Activated CD4-positive, alpha-beta memory T cell treated with anti-CD3 and anti-CD28 coated beads, Interleukin-2, amount 10 ng/mL, durations not matched to agents 7 days and 5 days (primary cell): Measurements from ENCODE around the gene OR6K3. TPM values are rescaled to one million over a fixed set of nuclear protein-coding genes. Genes with fewer than 3 reads are reported as not detected.

Experiments used
- CTCF ChIA-PET: fragments of 350-600 bp; sonication (Branson Sonifier 250); formaldehyde crosslinking; loops from one replicate; lab custom pipeline; 2021; ENCODE audit warnings: antibody characterized with exemption, inconsistent platforms; lab: Charles Lee
- POLR2A ChIA-PET: fragments of 350-600 bp; sonication (Branson Sonifier 250); formaldehyde crosslinking; loops from one replicate; lab custom pipeline; 2021; ENCODE audit warnings: antibody characterized with exemption; lab: Charles Lee
- DNase-seq: peaks from one replicate; pipeline ENCODE4 v3.0.0-alpha.2; 2020
- H3K27ac Mint-ChIP-seq: one replicate; pipeline ENCODE4 v1.8.0; 2021; ENCODE audit warnings: mild to moderate bottlenecking, mixed read lengths
- H3K27me3 Mint-ChIP-seq: one replicate; pipeline ENCODE4 v1.8.0; 2021; ENCODE audit warnings: mixed read lengths
- H3K36me3 Mint-ChIP-seq: one replicate; pipeline ENCODE4 v1.8.0; 2021; ENCODE audit warnings: low read depth, mixed read lengths
- H3K4me1 Mint-ChIP-seq: one replicate; pipeline ENCODE4 v1.8.0; 2021; ENCODE audit warnings: mixed read lengths
- H3K4me3 Mint-ChIP-seq: one replicate; pipeline ENCODE4 v1.8.0; 2021; ENCODE audit warnings: mild to moderate bottlenecking, mixed read lengths
- H3K9me3 Mint-ChIP-seq: one replicate; pipeline ENCODE4 v1.8.0; 2021; ENCODE audit warnings: mixed read lengths
- total RNA-seq, 2 experiments: library from RNA; stranded (reverse); gene quantifications; one replicate each; pipeline ENCODE4 v1.2.3, GENCODE V29; 2021

The OR6K3 gene, protein sequence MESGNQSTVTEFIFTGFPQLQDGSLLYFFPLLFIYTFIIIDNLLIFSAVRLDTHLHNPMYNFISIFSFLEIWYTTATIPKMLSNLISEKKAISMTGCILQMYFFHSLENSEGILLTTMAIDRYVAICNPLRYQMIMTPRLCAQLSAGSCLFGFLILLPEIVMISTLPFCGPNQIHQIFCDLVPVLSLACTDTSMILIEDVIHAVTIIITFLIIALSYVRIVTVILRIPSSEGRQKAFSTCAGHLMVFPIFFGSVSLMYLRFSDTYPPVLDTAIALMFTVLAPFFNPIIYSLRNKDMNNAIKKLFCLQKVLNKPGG
- not detected for total RNA-seq

DNA sequence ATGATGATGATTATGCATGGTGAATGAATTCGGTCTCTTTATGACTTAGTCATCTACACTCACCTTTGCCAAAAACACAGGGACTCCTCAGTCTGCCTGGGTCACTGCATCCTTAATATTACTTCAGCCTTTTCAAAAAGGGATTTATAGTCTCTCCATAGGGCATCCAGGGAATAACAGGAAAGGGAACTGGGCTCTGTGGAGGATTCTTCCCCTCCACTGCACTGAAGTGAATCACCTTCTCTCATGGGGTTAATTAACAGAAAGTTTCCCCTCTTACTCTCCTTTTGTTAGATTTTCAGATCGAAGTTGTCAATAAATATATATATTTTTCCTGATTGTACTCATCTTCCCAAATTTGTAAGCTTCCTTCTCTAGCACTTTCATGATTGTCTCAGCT, at the start of gene OR6K3:
Gene OR6K3, minus strand, starts transcription at position 101 of the 400 bp plus-strand sequence. CDS start 2,605 bp downstream, outside the sequence.
- H3K4me1 Mint-ChIP-seq: peaks cover 11% of the 10 kb centered on the region
- H3K4me3 Mint-ChIP-seq: no peak within 1 kb of the TSS
- ChIA-PET CTCF (no interaction called here), POLR2A (no interaction called here)
- no peak within 1 kb of the TSS for H3K27ac Mint-ChIP-seq
- no peaks in the 10 kb centered on the region for H3K36me3 Mint-ChIP-seq
- no peak for DNase-seq
- peaks cover 10% of the 10 kb centered on the region for H3K27me3 Mint-ChIP-seq
- H3K9me3 Mint-ChIP-seq: no peaks in the 10 kb centered on the region

DNA sequence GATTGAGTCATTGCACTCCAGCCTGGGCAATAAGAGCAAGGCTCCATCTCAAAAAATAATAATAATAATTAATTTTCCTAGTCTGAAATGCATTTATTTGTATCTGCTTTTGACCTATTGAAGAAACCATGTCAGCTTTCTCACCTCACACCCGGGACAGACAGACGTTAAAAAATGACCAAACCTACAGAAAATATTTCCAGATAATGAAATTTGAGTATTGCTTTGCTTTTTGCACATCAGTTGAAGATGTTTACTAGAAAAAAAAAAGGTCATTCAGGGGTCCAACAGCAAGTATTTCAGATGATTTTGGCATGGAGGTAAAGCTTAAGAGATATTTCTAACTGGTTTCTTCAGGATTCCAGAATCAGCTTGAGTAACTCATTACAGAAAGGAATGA, 33.9 kb upstream of the OR6K3 start, which contains the start of gene OR6K6:
Gene OR6K6, plus strand, starts transcription at position 301 of the 400 bp plus-strand sequence. CDS start 168 bp downstream, outside the sequence.
- ChIA-PET POLR2A (no interaction called here), CTCF (no interaction called here)
- Mint-ChIP-seq H3K27me3 (peaks cover 4% of the 10 kb centered on the region), H3K4me3 (no peak within 1 kb of the TSS), H3K27ac (no peak within 1 kb of the TSS), H3K9me3 (no peaks in the 10 kb centered on the region), H3K36me3 (no peaks in the 10 kb centered on the region), H3K4me1 (no peaks in the 10 kb centered on the region)
- no peak for DNase-seq

DNA sequence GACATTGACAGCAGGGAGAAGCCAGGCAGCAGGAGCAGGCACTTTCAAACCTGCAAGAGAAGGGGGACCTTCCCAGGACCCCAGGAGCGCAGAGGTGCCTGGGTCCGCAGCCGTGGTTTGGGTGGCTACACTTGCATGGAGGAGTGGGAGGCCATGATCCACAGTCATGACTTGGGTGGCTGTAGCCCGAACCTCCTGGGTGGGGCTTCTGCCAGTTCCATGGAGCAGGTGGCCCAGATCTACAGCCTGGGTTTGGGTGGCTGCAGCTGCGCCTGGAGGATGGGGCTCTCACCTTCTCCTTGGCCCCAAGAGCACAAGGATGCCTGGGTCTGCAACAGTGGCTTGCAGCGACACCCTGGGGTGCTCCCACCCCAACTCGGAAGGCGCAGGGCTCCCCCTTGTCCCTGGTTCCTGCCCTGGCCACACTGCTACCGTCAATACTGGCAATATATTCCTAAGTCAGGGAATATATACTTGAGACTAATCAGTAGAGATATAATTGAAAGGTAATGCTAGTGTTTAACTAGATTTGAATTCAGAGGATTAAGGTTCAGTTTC, 31.7 kb upstream of the OR6K3 start:
- H3K27ac Mint-ChIP-seq: no peak overlapping the region
- H3K4me3 Mint-ChIP-seq: no peak overlapping the region
- POLR2A ChIA-PET: no interaction called here
- DNase-seq: no peak
- H3K9me3 Mint-ChIP-seq: no peaks in the 10 kb centered on the region
- CTCF ChIA-PET: no interaction called here
- peaks cover 13% of the 10 kb centered on the region for H3K27me3 Mint-ChIP-seq
- H3K4me1 Mint-ChIP-seq: no peaks in the 10 kb centered on the region
- H3K36me3 Mint-ChIP-seq: no peaks in the 10 kb centered on the region

DNA sequence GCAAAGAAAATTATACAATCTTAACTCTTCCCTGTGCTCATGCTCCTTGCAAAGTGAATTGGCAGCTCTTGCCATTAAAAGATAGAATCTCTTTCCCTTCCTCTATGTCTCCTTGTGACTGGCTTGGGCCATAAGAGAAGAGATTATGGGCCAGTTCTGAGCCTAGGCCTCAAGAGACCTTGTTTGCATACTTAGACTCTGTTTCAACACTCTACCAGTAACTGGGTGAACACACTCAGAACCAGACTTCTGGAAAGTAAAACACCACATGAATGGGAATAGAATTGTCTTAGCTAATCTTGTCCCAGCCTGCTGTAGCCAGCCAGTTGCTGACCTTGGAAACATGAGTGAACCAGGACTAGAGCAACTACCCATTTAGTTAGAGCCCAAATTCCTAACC, 15.3 kb upstream of the OR6K3 start:
- Mint-ChIP-seq H3K27me3 (peaks cover 4% of the 10 kb centered on the region), H3K36me3 (no peaks in the 10 kb centered on the region), H3K4me1 (no peaks in the 10 kb centered on the region), H3K9me3 (no peaks in the 10 kb centered on the region), H3K27ac (no peak overlapping the region), H3K4me3 (no peak overlapping the region)
- CTCF ChIA-PET: interaction anchor here (1.8 kb wide), 1 partner anchor 12 kb away, joined by 4 read pairs; no protein-coding TSS in a partner anchor
- no peak for DNase-seq
- POLR2A ChIA-PET: no interaction called here

DNA sequence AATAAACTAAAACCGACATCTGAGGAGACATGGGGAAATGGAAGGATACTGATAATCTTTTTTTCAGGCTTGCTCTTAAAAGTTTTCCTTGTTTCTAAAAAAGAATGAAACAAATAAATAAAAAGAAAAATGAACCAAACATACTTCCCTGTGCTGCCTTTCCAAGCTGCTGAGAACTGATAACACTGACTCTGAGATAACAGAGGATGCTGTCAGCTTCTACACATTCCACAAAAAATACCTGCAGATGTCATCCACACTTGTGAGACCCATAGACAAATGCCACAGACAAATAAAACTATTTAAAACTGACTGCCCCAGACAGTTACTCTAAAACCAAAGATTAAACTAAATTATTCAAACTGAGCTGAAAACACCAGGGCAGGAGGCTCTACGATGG, 12.0 kb upstream of the OR6K3 start:
- no peak overlapping the region for H3K27ac Mint-ChIP-seq
- ChIA-PET CTCF (no interaction called here), POLR2A (no interaction called here)
- no peaks in the 10 kb centered on the region for H3K27me3 Mint-ChIP-seq
- no peaks in the 10 kb centered on the region for H3K36me3 Mint-ChIP-seq
- no peaks in the 10 kb centered on the region for H3K9me3 Mint-ChIP-seq
- H3K4me1 Mint-ChIP-seq: no peaks in the 10 kb centered on the region
- no peak for DNase-seq
- H3K4me3 Mint-ChIP-seq: no peak overlapping the region

DNA sequence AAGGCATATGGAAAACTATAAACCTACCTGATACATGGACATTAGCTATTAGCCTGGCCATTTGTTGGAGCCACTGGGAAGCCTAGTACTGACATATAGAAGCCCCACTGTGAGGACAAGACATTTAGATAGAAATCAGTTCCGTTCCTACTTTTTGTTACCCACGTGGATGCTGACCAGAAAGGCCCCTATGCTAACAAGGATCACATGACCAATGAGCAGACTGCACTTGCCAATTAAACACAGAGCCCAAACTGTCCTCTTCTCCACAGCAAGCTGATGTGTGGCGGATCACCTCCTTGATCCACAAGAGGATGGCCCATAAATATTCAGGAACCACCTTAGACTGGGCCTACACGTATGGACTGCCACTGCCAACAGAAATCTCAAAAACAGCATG, 11.2 kb upstream of the OR6K3 start:
- Mint-ChIP-seq H3K4me1 (no peaks in the 10 kb centered on the region), H3K9me3 (no peaks in the 10 kb centered on the region), H3K27me3 (no peaks in the 10 kb centered on the region), H3K4me3 (no peak overlapping the region), H3K27ac (no peak overlapping the region), H3K36me3 (no peaks in the 10 kb centered on the region)
- no peak for DNase-seq
- ChIA-PET CTCF (no interaction called here), POLR2A (no interaction called here)

DNA sequence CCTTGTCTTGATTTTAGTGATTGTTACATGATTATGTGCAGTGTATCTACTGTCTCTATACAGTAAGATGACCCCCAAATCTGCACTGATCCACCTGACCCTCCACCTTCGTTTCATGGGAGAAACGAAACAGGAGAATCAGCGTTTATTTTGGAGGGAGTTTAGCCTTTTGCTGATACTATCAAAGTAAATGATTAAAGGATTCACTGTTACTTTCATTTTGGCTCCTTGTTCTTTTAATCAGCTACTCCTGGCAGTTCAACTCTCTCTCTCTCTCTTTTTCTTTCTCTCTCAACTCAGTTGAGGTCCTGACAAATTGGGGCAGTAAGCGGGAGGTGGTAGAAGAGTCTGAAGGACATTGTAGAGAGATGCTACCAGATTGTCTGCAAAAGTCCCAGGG, 9.9 kb upstream of the OR6K3 start:
- DNase-seq: no peak
- ChIA-PET CTCF (no interaction called here), POLR2A (no interaction called here)
- Mint-ChIP-seq H3K27ac (no peak overlapping the region), H3K36me3 (no peaks in the 10 kb centered on the region), H3K4me3 (no peak overlapping the region), H3K27me3 (peaks cover 5% of the 10 kb centered on the region), H3K9me3 (no peaks in the 10 kb centered on the region), H3K4me1 (no peaks in the 10 kb centered on the region)

DNA sequence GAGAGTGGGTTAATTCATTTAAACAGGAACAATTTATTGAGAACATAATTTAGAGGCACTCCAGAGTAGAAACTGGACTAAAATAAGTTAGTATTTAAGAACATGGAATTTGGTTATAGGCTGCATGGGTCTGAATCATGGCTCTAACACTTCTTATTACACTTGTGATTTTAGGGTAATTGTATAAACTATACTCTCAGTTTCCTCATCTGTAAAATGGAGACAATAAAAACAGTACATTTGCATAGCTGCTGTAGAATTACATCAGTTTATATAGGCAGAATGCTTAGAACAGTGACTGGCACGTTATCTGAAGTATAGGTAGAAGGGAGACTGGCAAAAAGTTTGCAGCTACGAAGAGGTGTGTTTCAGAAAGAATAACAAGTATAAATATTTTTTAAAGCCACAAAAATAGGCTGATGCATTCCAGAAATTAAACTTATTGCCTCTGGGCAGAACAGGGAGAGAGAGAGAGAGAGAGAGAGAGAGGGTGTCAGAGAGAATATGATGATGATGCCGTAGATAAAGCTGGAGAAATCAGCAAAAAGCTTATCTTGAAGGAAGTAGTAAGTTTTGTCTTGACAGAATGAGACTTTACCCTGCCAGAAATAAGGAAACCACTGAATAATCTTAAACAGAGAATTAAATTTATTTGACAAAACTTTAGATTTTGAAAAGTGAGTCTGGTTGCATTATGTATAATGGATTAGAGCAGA, 8.1 kb upstream of the OR6K3 start:
- peaks cover 8% of the 10 kb centered on the region for H3K27me3 Mint-ChIP-seq
- no peak overlapping the region for H3K4me3 Mint-ChIP-seq
- CTCF ChIA-PET: no interaction called here
- no peak for DNase-seq
- no peaks in the 10 kb centered on the region for H3K9me3 Mint-ChIP-seq
- POLR2A ChIA-PET: no interaction called here
- H3K36me3 Mint-ChIP-seq: no peaks in the 10 kb centered on the region
- no peak overlapping the region for H3K27ac Mint-ChIP-seq
- no peaks in the 10 kb centered on the region for H3K4me1 Mint-ChIP-seq

DNA sequence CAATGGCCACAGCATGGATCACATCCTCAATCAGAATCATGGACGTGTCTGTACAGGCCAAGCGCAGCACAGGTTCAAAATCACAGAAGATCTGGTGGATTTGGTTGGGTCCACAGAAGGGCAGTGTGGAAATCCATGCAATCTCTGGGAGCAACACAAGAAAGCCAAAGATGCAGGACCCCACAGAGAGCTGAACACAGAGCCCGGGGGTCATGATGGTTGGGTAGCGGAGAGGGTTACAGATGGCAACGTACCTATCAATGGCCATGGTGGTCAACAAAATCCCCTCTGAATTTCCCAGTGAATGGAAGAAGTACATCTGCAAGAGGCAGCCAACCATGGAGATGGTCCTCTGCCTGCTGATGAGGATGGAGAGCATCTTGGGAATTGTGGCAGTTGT, 3.9 kb upstream of the OR6K3 start:
- no peak for DNase-seq
- POLR2A ChIA-PET: no interaction called here

DNA sequence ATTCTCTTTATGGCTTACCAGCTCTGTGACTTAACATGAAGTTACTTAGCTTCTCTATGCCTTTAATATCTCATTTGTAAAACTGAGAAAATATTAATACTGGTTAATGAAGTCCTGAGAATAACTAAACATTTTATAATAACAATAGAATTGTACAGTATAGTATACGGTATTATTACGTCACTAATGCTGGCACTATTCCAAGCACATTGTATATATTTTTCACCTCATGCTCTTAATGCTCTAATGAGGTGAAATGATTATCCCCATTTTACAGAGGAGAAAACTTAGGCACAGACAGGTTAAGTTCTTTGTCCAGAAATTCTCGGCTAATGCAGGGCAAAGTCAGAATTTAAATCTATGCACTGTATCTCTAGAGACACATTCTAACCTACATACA, 856 bp downstream of the OR6K3 start:
- Mint-ChIP-seq H3K27ac (no peak overlapping the region), H3K4me1 (peaks cover 11% of the 10 kb centered on the region), H3K9me3 (no peaks in the 10 kb centered on the region), H3K27me3 (peaks cover 9% of the 10 kb centered on the region), H3K4me3 (no peak overlapping the region), H3K36me3 (no peaks in the 10 kb centered on the region)
- ChIA-PET CTCF (no interaction called here), POLR2A (no interaction called here)
- no peak for DNase-seq

More for the DNA sequence above, 3.9 kb upstream of the OR6K3 start:
- Mint-ChIP-seq H3K27ac (no peak overlapping the region), H3K27me3 (peaks cover 15% of the 10 kb centered on the region), H3K4me1 (no peaks in the 10 kb centered on the region), H3K4me3 (no peak overlapping the region), H3K36me3 (no peaks in the 10 kb centered on the region), H3K9me3 (no peaks in the 10 kb centered on the region)
- CTCF ChIA-PET: no interaction called here

DNA sequence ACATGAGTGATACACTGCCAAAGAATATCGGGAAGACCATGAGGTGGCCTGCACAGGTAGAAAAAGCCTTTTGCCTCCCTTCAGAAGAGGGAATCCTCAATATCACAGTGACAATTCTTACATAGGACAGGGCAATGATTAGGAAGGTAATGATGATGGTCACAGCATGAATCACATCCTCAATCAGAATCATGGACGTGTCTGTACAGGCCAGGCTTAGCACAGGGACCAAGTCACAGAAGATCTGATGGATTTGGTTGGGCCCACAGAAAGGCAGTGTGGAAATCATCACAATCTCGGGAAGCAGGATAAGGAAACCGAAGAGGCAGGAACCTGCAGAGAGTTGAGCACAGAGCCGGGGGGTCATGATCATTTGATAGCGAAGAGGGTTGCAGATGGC, 3.2 kb downstream of the OR6K3 start:
- CTCF ChIA-PET: no interaction called here
- peaks cover 7% of the 10 kb centered on the region for H3K27me3 Mint-ChIP-seq
- DNase-seq: no peak
- no peaks in the 10 kb centered on the region for H3K9me3 Mint-ChIP-seq
- H3K4me3 Mint-ChIP-seq: no peak overlapping the region
- H3K4me1 Mint-ChIP-seq: peaks cover 11% of the 10 kb centered on the region
- H3K27ac Mint-ChIP-seq: no peak overlapping the region
- H3K36me3 Mint-ChIP-seq: no peaks in the 10 kb centered on the region
- POLR2A ChIA-PET: no interaction called here

DNA sequence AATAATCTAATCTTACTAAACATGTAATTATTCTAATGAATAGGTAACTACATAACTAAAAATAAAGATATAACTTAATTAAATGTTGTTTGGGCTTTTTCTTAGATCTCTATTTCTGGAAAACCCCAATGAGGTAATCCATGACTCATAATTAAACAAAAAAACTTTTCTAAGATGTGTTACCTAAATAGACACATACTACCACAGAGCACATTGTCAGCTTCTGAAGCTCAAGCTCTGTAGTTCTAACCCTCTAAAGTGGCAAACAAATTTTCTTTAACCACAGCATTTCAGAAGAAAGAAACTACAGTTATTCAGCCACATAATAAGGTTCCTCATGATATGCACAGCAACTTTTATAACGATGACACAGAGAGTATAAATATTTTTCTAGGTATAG, 4.2 kb downstream of the OR6K3 start:
- Mint-ChIP-seq H3K9me3 (no peaks in the 10 kb centered on the region), H3K4me3 (no peak overlapping the region)

DNA sequence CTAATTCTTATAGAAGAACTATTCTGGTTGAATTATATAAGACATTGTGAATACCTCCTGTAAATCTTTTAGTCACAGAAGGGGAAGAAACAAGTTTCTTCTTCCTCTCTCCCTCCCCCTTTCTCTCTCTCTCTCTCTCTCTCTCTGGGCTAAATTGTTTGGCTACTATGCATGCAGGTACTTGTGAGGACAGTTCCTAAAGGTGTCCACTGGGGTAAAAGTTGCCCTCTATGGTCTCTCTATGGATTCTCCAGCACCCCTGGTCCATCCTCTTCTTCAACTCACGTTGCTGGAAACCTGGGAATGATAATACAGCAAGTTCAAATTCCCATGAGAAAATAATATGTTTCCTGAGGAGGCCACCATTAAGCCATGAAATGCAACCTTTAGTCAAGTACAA, 5.8 kb downstream of the OR6K3 start:
- no peak overlapping the region for H3K27ac Mint-ChIP-seq
- POLR2A ChIA-PET: no interaction called here
- H3K36me3 Mint-ChIP-seq: no peaks in the 10 kb centered on the region
- no peak for DNase-seq
- H3K9me3 Mint-ChIP-seq: no peaks in the 10 kb centered on the region
- H3K27me3 Mint-ChIP-seq: peaks cover 7% of the 10 kb centered on the region
- H3K4me3 Mint-ChIP-seq: no peak overlapping the region
- H3K4me1 Mint-ChIP-seq: peaks cover 11% of the 10 kb centered on the region
- CTCF ChIA-PET: no interaction called here

More for the DNA sequence above, 4.2 kb downstream of the OR6K3 start:
- H3K36me3 Mint-ChIP-seq: no peaks in the 10 kb centered on the region
- no peak for DNase-seq
- ChIA-PET CTCF (no interaction called here), POLR2A (interaction anchor here (0.9 kb wide), 1 partner anchor 70 kb away, joined by 3 read pairs; no protein-coding TSS in a partner anchor)
- H3K27me3 Mint-ChIP-seq: peaks cover 9% of the 10 kb centered on the region
- peak overlapping the region; percentile 17 for H3K27ac Mint-ChIP-seq
- H3K4me1 Mint-ChIP-seq: peaks cover 11% of the 10 kb centered on the region
